Esophagus muscularis mucosa (tissue), 4 donors: ENCODE results near the gene CCDC80. TPM values are rescaled to one million over a fixed set of nuclear protein-coding genes. Genes with fewer than 3 reads are reported as not detected.

Experiments used
- DNase-seq: peaks from one replicate; pipeline ENCODE4 v3.0.0-alpha.2; 2017; ENCODE audit errors: extremely low spot score
- H3K27ac ChIP-seq, 4 donors: fragments of 200-600 bp; sonication (generic); replicated peaks in 1 of 4; 1 replicate in 3 of 4; 2 replicates in 1 of 4; pipeline ENCODE4 v1.5.1; 2016 to 2019; ENCODE audit warnings: mild to moderate bottlenecking in 1 of 4
- H3K27me3 ChIP-seq, 4 donors: fragments of 200-600 bp; sonication (generic); one replicate each; pipeline versions ENCODE4 v1.5.1 to v1.6.0; 2016 to 2019
- H3K36me3 ChIP-seq, 4 donors: fragments of 200-600 bp; sonication (generic); one replicate each; pipeline ENCODE4 v1.5.1; 2016 to 2019
- H3K4me1 ChIP-seq, 4 donors: fragments of 200-600 bp; sonication (generic); one replicate each; pipeline ENCODE4 v1.5.1; 2016 to 2019
- H3K4me3 ChIP-seq, 4 donors: fragments of 200-600 bp; sonication (generic); 1 replicate in 2 of 4; 2 replicates in 2 of 4; pipeline ENCODE4 v1.5.1; 2016 to 2019; ENCODE audit warnings: mild to moderate bottlenecking in 4 of 4, moderate library complexity in 1 of 4
- H3K9me3 ChIP-seq, 4 donors: fragments of 200-600 bp; sonication (generic); 1 replicate in 3 of 4; 2 replicates in 1 of 4; pipeline ENCODE4 v1.5.1; 2016 to 2019
- EP300 ChIP-seq: sonication (generic); formaldehyde crosslinking; IDR thresholded peaks from one replicate; pipeline ENCODE4 v1.6.1; 2017; ENCODE audit warnings: antibody characterized with exemption
- POLR2A ChIP-seq: fragments of 450-650 bp; IDR thresholded peaks from one replicate; pipeline ENCODE4 v1.6.1; 2017; ENCODE audit warnings: antibody characterized with exemption, moderate library complexity, mild to moderate bottlenecking, low read depth
- POLR2AphosphoS5 ChIP-seq, 2 donors: sonication (generic); formaldehyde crosslinking; IDR thresholded peaks; one replicate each; pipeline ENCODE4 v1.6.1; 2017; ENCODE audit warnings: antibody characterized with exemption in 2 of 2
- WGBS: methylation state at CpG from one replicate; pipeline ENCODE4 v1.1.5; 2018; 5-methylcytosine and 5-hydroxymethylcytosine counted together
- intact Hi-C: fragments of 100-400 bp; cut with DNase I; formaldehyde crosslinking; loops from one replicate; pipeline ENCODE4 v1.15.1; 2023
- total RNA-seq, 4 donors: library from RNA; depleted of rRNA; stranded (reverse); fragments of >200 nt; gene quantifications; one replicate each; pipeline versions ENCODE4 v1.1.0 to v1.2.1, GENCODE V29; 2016
- TF ChIP-seq, protein P1 (sequence below), 3 experiments: fragments of 200-600 bp in 2 of 3; fragments of 450-650 bp in 1 of 3; sonication (generic) in 2 of 3; IDR thresholded peaks; one replicate each; pipeline ENCODE4 v1.5.1; 2017 to 2019; ENCODE audit warnings: antibody characterized with exemption in 3 of 3, mild to moderate bottlenecking in 2 of 3, moderate library complexity in 1 of 3

Gene CCDC80
- total RNA-seq, 4 donors from 2014 or later, result 34.7 to 213 (median 127) TPM

- Histone ChIP-seq H3K9me3 (no peaks in the 10 kb centered on the region), H3K27ac (peak overlapping the region in 3 of 4 donors; percentile 39 to 84 (median 48)), H3K4me3 (no peak overlapping the region), H3K27me3 (no peaks in the 10 kb centered on the region), H3K4me1 (peaks cover 0 to 64% (median 46%) of the 10 kb centered on the region in 4 donors), H3K36me3 (no peaks in the 10 kb centered on the region)
- intact Hi-C loops, result no loop called here
- TF ChIP-seq POLR2AphosphoS5 (IDR thresholded peaks at IDR 0.05) (no peak), EP300 (peak; percentile 6)
- WGBS, result 47% methylated on average over 4 of the region's 4 CpGs
- DNase-seq, result no peak
These were observed 13.5 kb downstream of the CCDC80 start for GRCh38 chr3:112627419-112627818.

GRCh38 chr3:112623717-112624116 is 17.2 kb downstream of the CCDC80 start:
- Histone ChIP-seq H3K27ac (no peak overlapping the region), H3K36me3 (peaks cover 0 to under 1% (median 0%) of the 10 kb centered on the region in 4 donors), H3K27me3 (no peaks in the 10 kb centered on the region), H3K4me3 (no peak overlapping the region), H3K9me3 (no peaks in the 10 kb centered on the region), H3K4me1 (peaks cover 0 to 44% (median 18%) of the 10 kb centered on the region in 4 donors)
- TF ChIP-seq, protein P1, sequence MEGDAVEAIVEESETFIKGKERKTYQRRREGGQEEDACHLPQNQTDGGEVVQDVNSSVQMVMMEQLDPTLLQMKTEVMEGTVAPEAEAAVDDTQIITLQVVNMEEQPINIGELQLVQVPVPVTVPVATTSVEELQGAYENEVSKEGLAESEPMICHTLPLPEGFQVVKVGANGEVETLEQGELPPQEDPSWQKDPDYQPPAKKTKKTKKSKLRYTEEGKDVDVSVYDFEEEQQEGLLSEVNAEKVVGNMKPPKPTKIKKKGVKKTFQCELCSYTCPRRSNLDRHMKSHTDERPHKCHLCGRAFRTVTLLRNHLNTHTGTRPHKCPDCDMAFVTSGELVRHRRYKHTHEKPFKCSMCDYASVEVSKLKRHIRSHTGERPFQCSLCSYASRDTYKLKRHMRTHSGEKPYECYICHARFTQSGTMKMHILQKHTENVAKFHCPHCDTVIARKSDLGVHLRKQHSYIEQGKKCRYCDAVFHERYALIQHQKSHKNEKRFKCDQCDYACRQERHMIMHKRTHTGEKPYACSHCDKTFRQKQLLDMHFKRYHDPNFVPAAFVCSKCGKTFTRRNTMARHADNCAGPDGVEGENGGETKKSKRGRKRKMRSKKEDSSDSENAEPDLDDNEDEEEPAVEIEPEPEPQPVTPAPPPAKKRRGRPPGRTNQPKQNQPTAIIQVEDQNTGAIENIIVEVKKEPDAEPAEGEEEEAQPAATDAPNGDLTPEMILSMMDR (IDR thresholded peaks at IDR 0.05), result no peak
- TF ChIP-seq POLR2AphosphoS5 (IDR thresholded peaks at IDR 0.05) (no peak), EP300 (no peak), POLR2A (no peak)
- intact Hi-C loops, result no loop called here
- no peak for DNase-seq
- WGBS, result 88% methylated on average over 1 of the region's 1 CpG

DNA sequence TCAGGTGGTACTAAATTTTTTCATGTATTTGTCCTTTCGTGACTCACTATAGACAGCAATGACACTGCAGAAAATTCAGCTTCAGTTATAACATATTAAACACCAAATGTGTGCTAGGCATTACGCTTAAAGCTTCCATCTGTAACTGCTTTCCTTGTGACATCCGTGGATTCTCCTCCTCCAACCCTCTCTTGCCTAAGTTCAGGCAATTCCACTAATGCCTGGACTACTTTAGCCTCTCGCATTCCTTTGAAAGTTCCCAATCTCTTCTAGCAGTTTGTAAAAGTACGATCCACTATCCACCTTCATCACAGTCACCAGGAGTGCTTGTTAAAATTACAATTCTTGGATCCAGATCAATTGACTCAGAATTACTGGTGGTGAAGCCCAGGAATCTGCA is 17.7 kb downstream of the CCDC80 start:
- intact Hi-C loops, result no loop called here
- DNase-seq, result no peak
- Histone ChIP-seq H3K27me3 (no peaks in the 10 kb centered on the region), H3K27ac (no peak overlapping the region), H3K4me1 (peaks cover 0 to 39% (median 18%) of the 10 kb centered on the region in 4 donors), H3K36me3 (peaks cover 0 to 5% (median 0%) of the 10 kb centered on the region in 4 donors), H3K4me3 (no peak overlapping the region), H3K9me3 (no peaks in the 10 kb centered on the region)
- TF ChIP-seq POLR2AphosphoS5 (IDR thresholded peaks at IDR 0.05) (no peak), EP300 (no peak), POLR2A (no peak)
- TF ChIP-seq, protein P1 (IDR thresholded peaks at IDR 0.05), result no peak
- 91% methylated on average over 5 of the region's 5 CpGs for WGBS

GRCh38 chr3:112619295-112619694 is 21.6 kb downstream of the CCDC80 start:
- no peak overlapping the region for H3K4me3 ChIP-seq
- no peak overlapping the region for H3K27ac ChIP-seq
- intact Hi-C loops, result no loop called here
- WGBS, result 76% methylated on average over 2 of the region's 2 CpGs
- H3K4me1 ChIP-seq, result peaks cover 0 to 18% (median 2%) of the 10 kb centered on the region in 4 donors
- H3K27me3 ChIP-seq, result no peaks in the 10 kb centered on the region
- H3K9me3 ChIP-seq, result no peaks in the 10 kb centered on the region
- DNase-seq, result no peak
- TF ChIP-seq, protein P1 (IDR thresholded peaks at IDR 0.05), result no peak
- TF ChIP-seq POLR2AphosphoS5 (IDR thresholded peaks at IDR 0.05) (no peak), POLR2A (no peak), EP300 (no peak)
- peaks cover 0 to 43% (median 4%) of the 10 kb centered on the region in 4 donors for H3K36me3 ChIP-seq

DNA sequence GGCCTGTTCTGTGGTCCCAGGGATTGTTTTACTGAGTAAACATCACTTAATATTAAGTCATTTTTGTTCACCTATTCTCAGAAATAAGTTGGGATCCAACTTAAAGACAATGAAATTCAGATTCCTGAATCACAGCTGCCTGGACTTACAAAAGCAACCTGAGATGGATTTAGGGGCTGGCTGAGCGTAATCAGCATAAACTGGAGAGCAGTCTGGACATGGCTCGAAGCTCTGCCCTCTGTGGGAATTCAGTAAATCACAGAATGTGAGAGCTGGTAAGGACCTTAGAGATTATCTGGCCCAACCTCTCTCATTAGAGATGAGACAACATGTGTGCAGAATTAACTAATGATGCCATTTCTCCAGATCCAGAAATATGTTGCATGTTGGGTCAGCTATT is 23.7 kb downstream of the CCDC80 start:
- TF ChIP-seq, protein P1 (IDR thresholded peaks at IDR 0.05), result no peak
- no peak for TF ChIP-seq EP300
- no peak overlapping the region for H3K4me3 ChIP-seq
- H3K27ac ChIP-seq, result no peak overlapping the region
- WGBS, result 100% methylated on average over 2 of the region's 2 CpGs
- peaks cover 0 to 52% (median 4%) of the 10 kb centered on the region in 4 donors for H3K36me3 ChIP-seq
- no peaks in the 10 kb centered on the region for H3K9me3 ChIP-seq
- intact Hi-C loops, result no loop called here
- H3K4me1 ChIP-seq, result peaks cover 0 to 7% (median 2%) of the 10 kb centered on the region in 4 donors
- no peak for DNase-seq
- no peaks in the 10 kb centered on the region for H3K27me3 ChIP-seq
